ENCODE measurements around the gene PEAR1. TPM values are rescaled to one million over a fixed set of nuclear protein-coding genes. Genes with fewer than 3 reads are reported as not detected.

The PEAR1 gene
- total RNA-seq, 2 donors from 2014 or later = 7.9 to 12.5 TPM

GRCh38 chr1:156874572-156875340, 18.8 kb upstream of the PEAR1 start:
- H3K36me3 ChIP-seq = no peaks in the 10 kb centered on the region
- no peak for TF ChIP-seq CTCF (IDR thresholded peaks at IDR 0.05)
- no peaks in the 10 kb centered on the region for H3K4me1 ChIP-seq
- no peak overlapping the region for H3K4me3 ChIP-seq
- no peak overlapping the region for H3K27ac ChIP-seq
- H3K27me3 ChIP-seq = no peaks in the 10 kb centered on the region
- H3K9me3 ChIP-seq = no peaks in the 10 kb centered on the region
- DNase-seq (ENCODE audit: low spot score) = no peak

GRCh38 chr1:156875341-156875615, 18.2 kb upstream of the PEAR1 start:
- DNase-seq (ENCODE audit: low spot score) = no peak
- no peak for TF ChIP-seq CTCF (IDR thresholded peaks at IDR 0.05)
- no peaks in the 10 kb centered on the region for H3K4me1 ChIP-seq
- H3K27me3 ChIP-seq = no peaks in the 10 kb centered on the region
- H3K9me3 ChIP-seq = no peaks in the 10 kb centered on the region
- H3K27ac ChIP-seq = no peak overlapping the region
- no peak overlapping the region for H3K4me3 ChIP-seq
- H3K36me3 ChIP-seq = no peaks in the 10 kb centered on the region

GRCh38 chr1:156876281-156876680, 17.2 kb upstream of the PEAR1 start:
- Histone ChIP-seq H3K36me3 (no peaks in the 10 kb centered on the region), H3K4me3 (no peak overlapping the region), H3K27ac (no peak overlapping the region), H3K9me3 (no peaks in the 10 kb centered on the region), H3K27me3 (no peaks in the 10 kb centered on the region), H3K4me1 (no peaks in the 10 kb centered on the region)
- TF ChIP-seq CTCF (IDR thresholded peaks at IDR 0.05) = no peak
- no peak for DNase-seq (ENCODE audit: low spot score)

- Histone ChIP-seq H3K36me3 (no peaks in the 10 kb centered on the region), H3K9me3 (no peaks in the 10 kb centered on the region), H3K27ac (no peak overlapping the region), H3K4me3 (no peak overlapping the region), H3K27me3 (no peaks in the 10 kb centered on the region), H3K4me1 (no peaks in the 10 kb centered on the region)
- no peak for DNase-seq (ENCODE audit: low spot score)
- TF ChIP-seq CTCF (IDR thresholded peaks at IDR 0.05) = no peak
These were observed 15.9 kb upstream of the PEAR1 start for GRCh38 chr1:156877433-156878170.

- no peak for DNase-seq (ENCODE audit: low spot score)
- no peak overlapping the region for H3K27ac ChIP-seq
- no peak overlapping the region for H3K4me3 ChIP-seq
- no peak for TF ChIP-seq CTCF (IDR thresholded peaks at IDR 0.05)
- H3K9me3 ChIP-seq = no peaks in the 10 kb centered on the region
- no peaks in the 10 kb centered on the region for H3K36me3 ChIP-seq
- no peaks in the 10 kb centered on the region for H3K27me3 ChIP-seq
- no peaks in the 10 kb centered on the region for H3K4me1 ChIP-seq
These were observed 13.6 kb upstream of the PEAR1 start for GRCh38 chr1:156879876-156880275.
